HUDEP-2 (cell line): ENCODE results near the gene SLC6A5.

ENCODE experiments used
- DNase-seq, 76 experiments: peaks; one replicate each; lab custom pipeline; 2025; ENCODE audit not compliant: unreplicated experiment in 76 of 76; lab: John Stamatoyannopoulos, UW

SLC6A5 gene

GRCh38 chr11:20618083-20618482 is 18.7 kb downstream of the SLC6A5 start:
- peak in 9 of 76 experiments; percentile 5 to 29 (median 16) for DNase-seq

GRCh38 chr11:20620988-20621387 is 21.6 kb downstream of the SLC6A5 start:
- DNase-seq = no peak

- no peak for DNase-seq
Measured at GRCh38 chr11:20621679-20622078, 22.3 kb downstream of the SLC6A5 start.

GRCh38 chr11:20623252-20623651 is 23.8 kb downstream of the SLC6A5 start:
- peak in 7 of 76 experiments; percentile 4 to 32 (median 23) for DNase-seq

GRCh38 chr11:20626279-20626678 is 26.9 kb downstream of the SLC6A5 start:
- no peak for DNase-seq

GRCh38 chr11:20627026-20627425 is 27.6 kb downstream of the SLC6A5 start:
- no peak for DNase-seq

GRCh38 chr11:20627701-20628100 is 28.3 kb downstream of the SLC6A5 start:
- DNase-seq = no peak

- peak in 4 of 76 experiments; percentile 6 to 10 (median 8) for DNase-seq
Measured at GRCh38 chr11:20631519-20632168, 32.2 kb downstream of the SLC6A5 start.

GRCh38 chr11:20632169-20632532 is 32.7 kb downstream of the SLC6A5 start:
- DNase-seq = no peak

- peak in 1 of 76 experiments; percentile 5 for DNase-seq
Measured at GRCh38 chr11:20634044-20634443, 34.6 kb downstream of the SLC6A5 start.

- no peak for DNase-seq
Measured at GRCh38 chr11:20634781-20635180, 35.4 kb downstream of the SLC6A5 start.

- no peak for DNase-seq
Measured at GRCh38 chr11:20638074-20638473, 38.7 kb downstream of the SLC6A5 start.

GRCh38 chr11:20639688-20640087 is 40.3 kb downstream of the SLC6A5 start:
- peak in 1 of 76 experiments; percentile 5 for DNase-seq

- no peak for DNase-seq
Measured at GRCh38 chr11:20640401-20640800, 41.0 kb downstream of the SLC6A5 start.

- no peak for DNase-seq
Measured at GRCh38 chr11:20644360-20644759, 45.0 kb downstream of the SLC6A5 start.

GRCh38 chr11:20647976-20648565 is 48.7 kb downstream of the SLC6A5 start:
- peak in 35 of 76 experiments; percentile 2 to 56 (median 18) for DNase-seq

- DNase-seq = no peak
Measured at GRCh38 chr11:20652150-20652806, 52.9 kb downstream of the SLC6A5 start.

- DNase-seq = no peak
Measured at GRCh38 chr11:20654038-20654437, 54.6 kb downstream of the SLC6A5 start.

- DNase-seq = no peak
Measured at GRCh38 chr11:20656901-20657300, 57.5 kb downstream of the SLC6A5 start.

GRCh38 chr11:20658135-20658534 is 58.7 kb downstream of the SLC6A5 start:
- no peak for DNase-seq

- DNase-seq = no peak
Measured at GRCh38 chr11:20661445-20661844, 62.0 kb downstream of the SLC6A5 start.

- DNase-seq = no peak
Measured at GRCh38 chr11:20661850-20662249, 62.4 kb downstream of the SLC6A5 start.
